Nephron (organoid): Measurements from ENCODE around the gene STEAP1B.

ENCODE experiments used
- H3K27ac Mint-ChIP-seq, 3 experiments: 2 replicates each; pipeline ENCODE4 v1.8.0; 2020; ENCODE audit warnings: mixed read lengths in 3 of 3, mild to moderate bottlenecking in 2 of 3, moderate library complexity in 1 of 3
- H3K27me3 Mint-ChIP-seq: 2 replicates; pipeline ENCODE4 v1.8.0; 2021; ENCODE audit warnings: low read depth, mild to moderate bottlenecking, moderate library complexity, mixed read lengths
- H3K36me3 Mint-ChIP-seq: 2 replicates; pipeline ENCODE4 v1.8.0; 2020; ENCODE audit warnings: low read depth, mixed read lengths
- H3K4me1 Mint-ChIP-seq: 2 replicates; pipeline ENCODE4 v1.8.0; 2020; ENCODE audit warnings: mixed read lengths
- H3K4me3 Mint-ChIP-seq, 3 experiments: 2 replicates each; pipeline ENCODE4 v1.8.0; 2020; ENCODE audit warnings: mild to moderate bottlenecking in 3 of 3, mixed read lengths in 3 of 3, moderate library complexity in 2 of 3
- H3K9me3 Mint-ChIP-seq: 2 replicates; pipeline ENCODE4 v1.8.0; 2020; ENCODE audit warnings: mixed read lengths
- TF ChIP-seq, protein P1 (sequence below), 3 experiments: fragments of 200-600 bp; sonication (generic); IDR thresholded peaks; one replicate each; pipeline ENCODE4 v1.5.0; 2021; ENCODE audit warnings: antibody characterized with exemption in 3 of 3; ENCODE audit not compliant: unreplicated experiment in 3 of 3

Gene STEAP1B

DNA sequence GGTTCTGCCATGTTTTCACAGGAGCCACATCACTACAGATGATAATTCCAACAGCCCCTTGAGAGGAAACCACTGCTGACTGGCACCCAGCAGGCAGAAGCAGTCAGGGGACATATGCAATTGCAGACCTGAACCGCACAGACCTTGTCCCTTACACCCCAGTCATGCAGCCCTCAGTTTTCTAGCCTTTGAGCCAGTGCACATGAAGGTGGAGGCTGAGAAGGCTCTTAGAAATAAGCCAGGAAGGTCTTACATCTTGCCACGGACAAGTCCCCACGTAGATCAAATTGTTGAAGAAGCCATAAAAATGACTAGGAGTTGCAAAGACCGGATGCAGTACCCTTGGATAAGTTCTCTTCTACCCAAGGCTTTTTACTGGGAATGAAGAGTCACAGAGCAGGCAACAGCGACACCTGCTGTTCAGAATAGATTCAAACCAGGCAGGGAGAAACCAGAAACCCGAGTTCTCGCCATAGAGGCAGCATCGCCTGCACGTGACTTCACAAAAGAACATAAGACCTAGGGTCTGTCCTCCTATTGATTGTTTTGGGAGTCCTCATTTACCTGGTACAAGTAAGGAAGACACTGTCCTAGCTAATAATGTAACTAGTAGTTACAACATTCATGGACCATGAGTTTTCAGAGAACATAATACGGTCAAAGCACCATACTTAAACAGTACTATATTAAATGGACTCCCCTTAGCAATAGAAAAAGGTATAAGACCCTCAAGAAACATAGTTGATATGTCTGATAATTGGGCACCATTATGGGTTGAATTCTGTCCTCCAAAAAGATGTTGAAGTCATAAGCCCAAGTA, 11.1 kb downstream of the STEAP1B start:
- Mint-ChIP-seq H3K4me3 (no peak overlapping the region), H3K27me3 (peaks cover 19% of the 10 kb centered on the region), H3K27ac (no peak overlapping the region), H3K36me3 (no peaks in the 10 kb centered on the region), H3K4me1 (no peaks in the 10 kb centered on the region), H3K9me3 (peaks cover 7% of the 10 kb centered on the region)
- TF ChIP-seq, protein P1, sequence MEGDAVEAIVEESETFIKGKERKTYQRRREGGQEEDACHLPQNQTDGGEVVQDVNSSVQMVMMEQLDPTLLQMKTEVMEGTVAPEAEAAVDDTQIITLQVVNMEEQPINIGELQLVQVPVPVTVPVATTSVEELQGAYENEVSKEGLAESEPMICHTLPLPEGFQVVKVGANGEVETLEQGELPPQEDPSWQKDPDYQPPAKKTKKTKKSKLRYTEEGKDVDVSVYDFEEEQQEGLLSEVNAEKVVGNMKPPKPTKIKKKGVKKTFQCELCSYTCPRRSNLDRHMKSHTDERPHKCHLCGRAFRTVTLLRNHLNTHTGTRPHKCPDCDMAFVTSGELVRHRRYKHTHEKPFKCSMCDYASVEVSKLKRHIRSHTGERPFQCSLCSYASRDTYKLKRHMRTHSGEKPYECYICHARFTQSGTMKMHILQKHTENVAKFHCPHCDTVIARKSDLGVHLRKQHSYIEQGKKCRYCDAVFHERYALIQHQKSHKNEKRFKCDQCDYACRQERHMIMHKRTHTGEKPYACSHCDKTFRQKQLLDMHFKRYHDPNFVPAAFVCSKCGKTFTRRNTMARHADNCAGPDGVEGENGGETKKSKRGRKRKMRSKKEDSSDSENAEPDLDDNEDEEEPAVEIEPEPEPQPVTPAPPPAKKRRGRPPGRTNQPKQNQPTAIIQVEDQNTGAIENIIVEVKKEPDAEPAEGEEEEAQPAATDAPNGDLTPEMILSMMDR (IDR thresholded peaks at IDR 0.05; ENCODE audit: unreplicated experiment in 3 of 3): peak; percentile 90 to 97 (median 91)

DNA sequence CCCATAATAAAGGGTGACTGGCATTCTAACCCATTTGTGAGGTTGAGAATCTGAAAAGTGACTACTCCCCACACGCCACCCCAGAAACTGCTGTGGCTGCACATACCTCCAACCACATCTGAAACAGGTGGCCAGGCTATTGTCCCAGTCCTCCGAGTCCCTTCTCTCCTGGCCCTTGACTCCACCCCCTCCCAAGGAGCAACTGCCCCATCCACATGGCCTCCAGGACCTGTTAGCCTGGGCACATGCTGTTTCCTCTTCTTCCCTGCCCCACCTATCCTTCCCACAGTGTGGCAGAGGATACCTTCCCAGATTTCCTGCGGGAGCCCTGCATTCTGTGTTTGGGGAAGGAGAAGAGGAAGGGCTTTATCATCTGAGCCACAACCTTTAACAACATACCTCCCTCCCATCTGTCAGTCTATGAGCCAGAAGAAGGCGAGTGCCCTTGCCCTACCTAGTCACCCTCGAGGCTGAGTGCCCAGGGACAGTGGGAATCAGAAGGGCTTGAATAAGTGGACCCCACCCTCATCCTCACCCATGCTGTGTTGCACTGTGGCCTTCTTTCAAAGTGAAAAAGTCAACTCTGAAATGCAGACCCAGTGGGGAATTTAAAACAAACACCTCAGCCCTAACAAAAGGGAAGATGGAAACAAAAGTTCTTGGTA, 11.9 kb downstream of the STEAP1B start:
- H3K27ac Mint-ChIP-seq: no peak overlapping the region
- peaks cover 11% of the 10 kb centered on the region for H3K9me3 Mint-ChIP-seq
- TF ChIP-seq, protein P1 (IDR thresholded peaks at IDR 0.05; ENCODE audit: unreplicated experiment in 3 of 3): no peak
- no peaks in the 10 kb centered on the region for H3K4me1 Mint-ChIP-seq
- H3K27me3 Mint-ChIP-seq: peaks cover 19% of the 10 kb centered on the region
- H3K36me3 Mint-ChIP-seq: no peaks in the 10 kb centered on the region
- no peak overlapping the region for H3K4me3 Mint-ChIP-seq

DNA sequence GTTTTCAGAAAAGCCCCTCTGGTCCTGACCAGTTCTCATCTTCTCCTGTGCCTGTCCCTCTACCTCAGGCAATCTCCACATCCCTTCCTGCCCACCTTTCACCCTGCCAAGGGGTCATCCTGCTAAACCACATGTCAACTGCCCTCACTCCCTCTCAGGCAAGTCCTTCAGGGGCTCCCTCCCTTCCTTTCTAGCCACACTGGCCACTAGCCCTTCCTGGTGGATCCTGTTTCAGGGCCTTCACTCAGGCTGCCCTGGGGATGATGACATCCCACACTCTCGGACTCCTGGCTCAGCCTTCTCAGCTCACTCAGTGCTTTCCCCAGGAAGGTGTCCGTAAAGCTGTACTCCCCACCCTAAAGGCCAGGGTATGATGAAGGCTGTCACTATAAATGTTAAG, 13.4 kb downstream of the STEAP1B start:
- H3K4me1 Mint-ChIP-seq: no peaks in the 10 kb centered on the region
- peaks cover 11% of the 10 kb centered on the region for H3K9me3 Mint-ChIP-seq
- peaks cover 15% of the 10 kb centered on the region for H3K27me3 Mint-ChIP-seq
- no peaks in the 10 kb centered on the region for H3K36me3 Mint-ChIP-seq
- H3K27ac Mint-ChIP-seq: no peak overlapping the region
- TF ChIP-seq, protein P1 (IDR thresholded peaks at IDR 0.05; ENCODE audit: unreplicated experiment in 3 of 3): no peak
- no peak overlapping the region for H3K4me3 Mint-ChIP-seq

DNA sequence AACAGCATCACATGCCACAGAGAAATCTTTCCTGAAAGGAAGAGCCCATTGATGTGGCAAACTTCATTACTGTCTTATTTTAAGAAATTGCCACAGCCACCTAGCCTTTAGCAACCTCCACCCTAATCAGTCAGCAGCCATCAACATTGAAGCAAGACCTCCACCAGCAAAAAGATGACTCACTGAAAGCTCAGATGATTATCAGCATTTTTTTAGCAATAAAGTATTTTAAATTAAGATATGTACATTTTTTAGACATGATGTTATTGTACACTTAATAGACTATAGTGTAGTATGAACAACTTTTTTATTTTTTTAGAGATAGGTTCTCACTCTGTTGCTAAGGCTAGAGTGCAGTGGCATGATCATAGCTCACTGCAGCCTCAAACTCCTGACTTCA, 14.8 kb downstream of the STEAP1B start:
- Mint-ChIP-seq H3K27ac (no peak overlapping the region), H3K9me3 (peaks cover 11% of the 10 kb centered on the region), H3K4me3 (no peak overlapping the region), H3K4me1 (no peaks in the 10 kb centered on the region), H3K27me3 (peaks cover 12% of the 10 kb centered on the region), H3K36me3 (no peaks in the 10 kb centered on the region)
- TF ChIP-seq, protein P1 (IDR thresholded peaks at IDR 0.05; ENCODE audit: unreplicated experiment in 3 of 3): no peak

DNA sequence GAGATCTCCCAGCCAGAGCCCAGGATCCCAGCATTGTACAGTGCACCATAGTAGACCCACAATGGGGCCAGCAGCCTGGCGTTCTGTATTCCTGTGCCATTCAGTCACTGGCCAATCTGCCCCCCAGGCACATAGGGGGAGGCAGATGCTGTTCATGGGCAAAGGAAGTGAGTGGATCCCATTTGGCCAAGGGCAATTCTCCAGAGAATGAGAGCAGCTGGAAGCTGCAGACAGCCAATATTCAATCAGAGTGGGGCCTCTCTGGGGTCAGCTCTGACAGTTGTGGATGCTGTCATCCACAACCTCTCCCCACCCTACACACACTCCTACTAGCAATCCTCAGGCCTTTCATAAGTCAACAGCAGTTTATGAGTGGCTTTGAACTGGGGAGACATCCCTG, 17.5 kb downstream of the STEAP1B start:
- Mint-ChIP-seq H3K36me3 (no peaks in the 10 kb centered on the region), H3K27me3 (peaks cover 7% of the 10 kb centered on the region), H3K27ac (no peak overlapping the region), H3K9me3 (peaks cover 11% of the 10 kb centered on the region), H3K4me3 (no peak overlapping the region), H3K4me1 (no peaks in the 10 kb centered on the region)
- TF ChIP-seq, protein P1 (IDR thresholded peaks at IDR 0.05; ENCODE audit: unreplicated experiment in 3 of 3): no peak
